HL-60/S4 treated with phorbol 12-myristate 13-acetate at 8.2 ng/mL for 4 days and 3 days (cell line): ENCODE results near the gene MAP3K5.

Source experiments
- in situ Hi-C: fragments of 300-500 bp; cut with MboI; formaldehyde crosslinking; loops from 2 replicates; pipeline ENCODE4 v1.15.0; 2022; ENCODE audit warnings: low sequenced_read_pairs

Gene MAP3K5

DNA sequence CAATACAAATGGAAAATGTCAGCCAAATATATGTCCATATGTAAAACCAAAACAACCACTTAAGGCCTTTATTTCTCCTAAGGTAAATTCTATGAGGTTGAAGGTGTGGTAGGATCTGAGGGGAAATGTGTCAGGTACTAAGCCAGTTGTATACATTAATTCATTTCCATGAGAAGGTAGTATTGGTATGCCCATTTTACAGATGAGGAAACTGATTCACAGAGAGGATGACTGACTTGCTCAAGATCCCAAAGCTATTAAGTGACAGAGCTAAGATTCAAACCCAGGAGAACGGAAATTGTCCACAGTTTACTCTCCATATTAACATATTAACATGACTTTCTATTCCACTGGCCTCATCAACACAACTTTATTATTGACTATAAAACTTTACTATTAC, 177.9 kb downstream of the MAP3K5 start:
- in situ Hi-C loops, result no loop called here

GRCh38 chr6:136613477-136613876, 178.8 kb downstream of the MAP3K5 start:
- in situ Hi-C loops, result no loop called here

- in situ Hi-C loops, result no loop called here
Observed at GRCh38 chr6:136612666-136613389, 179.4 kb downstream of the MAP3K5 start.

- in situ Hi-C loops, result no loop called here
Observed at GRCh38 chr6:136611746-136612145, 180.5 kb downstream of the MAP3K5 start.

- in situ Hi-C loops, result no loop called here
Observed at GRCh38 chr6:136611133-136611532, 181.1 kb downstream of the MAP3K5 start.

DNA sequence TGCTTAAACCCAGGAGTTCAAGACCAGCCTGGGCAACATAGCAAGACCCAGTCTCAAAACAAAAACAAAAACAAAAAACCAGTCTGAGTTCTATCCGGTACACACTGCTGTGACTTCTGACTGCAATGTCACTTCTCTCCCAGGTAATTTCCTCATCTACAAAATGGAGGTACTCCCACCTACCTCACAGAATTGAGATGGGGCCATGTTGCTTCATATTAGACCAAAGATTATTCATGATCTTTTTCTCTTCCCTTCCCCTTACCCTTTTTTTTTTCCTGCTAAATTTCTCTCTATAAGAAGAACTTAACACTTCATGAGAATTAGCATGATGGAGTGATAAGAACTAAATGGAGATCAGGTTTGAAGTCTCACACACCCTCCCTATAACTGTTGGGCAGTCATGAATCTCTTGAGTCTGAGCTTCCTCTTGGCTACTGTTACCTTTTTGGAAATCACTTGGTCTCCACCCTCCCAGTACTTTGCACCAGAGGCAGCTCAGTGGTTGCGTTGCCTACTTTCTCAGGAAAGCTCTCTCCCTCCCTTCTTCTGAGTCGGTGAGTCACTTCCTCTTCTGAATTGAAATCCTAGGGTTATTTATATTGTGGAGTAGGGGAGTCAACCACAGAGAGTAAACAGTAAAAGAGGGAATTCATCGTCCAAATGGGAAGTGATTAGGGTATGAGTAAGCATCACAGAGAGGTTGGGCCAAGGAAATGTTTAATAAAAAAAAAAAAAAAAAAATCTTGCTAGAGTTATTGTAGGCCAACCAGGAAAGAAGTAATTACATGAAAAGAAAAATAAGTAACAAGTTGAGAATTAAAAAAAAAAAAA, 182.2 kb downstream of the MAP3K5 start:
- in situ Hi-C loops, result no loop called here

- in situ Hi-C loops, result no loop called here
Observed at GRCh38 chr6:136608991-136609390, 183.3 kb downstream of the MAP3K5 start.

DNA sequence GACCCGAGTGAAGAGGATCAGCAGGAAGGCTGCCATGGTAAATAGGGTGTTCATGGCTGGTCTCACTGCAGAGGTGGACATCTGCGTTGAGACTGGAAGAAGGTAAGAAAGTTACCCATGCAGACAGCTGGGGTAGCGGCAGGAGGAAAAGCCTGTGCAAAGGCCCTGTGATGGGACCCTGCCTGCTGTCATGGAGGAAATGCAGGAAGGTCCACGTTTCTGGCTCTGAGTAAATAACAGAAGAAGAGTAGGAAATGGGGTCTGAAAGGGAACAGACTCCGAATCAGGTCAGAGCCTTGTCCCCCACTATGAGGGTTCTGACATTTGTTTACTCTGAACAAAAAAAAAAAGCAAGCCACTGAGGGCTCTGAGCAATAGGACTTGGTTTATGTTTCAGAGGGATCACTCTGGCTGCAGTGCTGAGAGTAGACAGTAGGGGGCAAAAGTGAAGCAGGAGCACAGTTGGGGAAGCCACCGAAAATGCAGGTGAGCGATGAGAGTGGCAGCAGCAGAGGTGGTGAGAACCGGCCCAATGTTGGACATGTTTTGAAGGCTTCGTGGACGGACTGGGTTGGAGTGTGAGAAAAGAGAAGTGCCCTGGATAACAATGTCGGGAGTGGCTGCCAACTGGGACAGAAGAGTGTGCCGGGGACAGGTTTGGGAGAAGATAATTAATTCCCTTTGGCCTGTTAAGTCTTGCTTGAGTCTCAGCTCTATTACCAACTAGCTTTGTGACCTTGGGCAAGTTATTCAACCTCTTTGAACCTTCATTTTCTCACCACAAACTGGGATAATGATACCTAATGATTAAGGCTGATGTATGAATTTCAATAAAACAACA, 184.1 kb downstream of the MAP3K5 start:
- in situ Hi-C loops, result no loop called here

- in situ Hi-C loops, result no loop called here
Observed at GRCh38 chr6:136607204-136607931, 184.9 kb downstream of the MAP3K5 start.

DNA sequence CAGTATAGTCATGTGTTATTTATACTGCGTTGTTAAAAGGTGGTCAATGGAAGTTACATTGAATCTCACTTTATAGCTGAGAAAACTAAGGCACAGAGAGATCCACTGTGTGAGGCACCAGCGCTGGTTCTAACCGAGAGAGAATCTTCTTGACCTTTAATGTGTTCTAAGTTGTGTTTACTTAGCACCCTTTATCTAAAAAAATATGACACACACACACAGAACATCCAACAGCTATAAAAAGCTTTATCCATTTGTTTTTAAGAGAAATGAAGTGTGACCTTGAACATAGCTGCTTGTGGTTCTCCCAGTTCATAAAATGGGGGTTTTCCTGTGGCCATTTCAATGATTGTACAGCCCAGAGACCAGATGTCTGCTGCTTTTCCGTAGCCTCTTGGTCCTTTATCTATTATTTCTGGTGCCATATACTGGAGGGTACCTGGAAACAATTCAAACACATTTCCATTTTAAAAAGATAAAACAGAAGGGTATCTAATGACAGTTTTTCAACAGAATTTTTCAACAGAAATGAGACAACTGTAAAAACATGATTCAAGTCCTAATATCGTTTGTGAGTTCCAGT, 187.3 kb downstream of the MAP3K5 start:
- in situ Hi-C loops, result no loop called here

DNA sequence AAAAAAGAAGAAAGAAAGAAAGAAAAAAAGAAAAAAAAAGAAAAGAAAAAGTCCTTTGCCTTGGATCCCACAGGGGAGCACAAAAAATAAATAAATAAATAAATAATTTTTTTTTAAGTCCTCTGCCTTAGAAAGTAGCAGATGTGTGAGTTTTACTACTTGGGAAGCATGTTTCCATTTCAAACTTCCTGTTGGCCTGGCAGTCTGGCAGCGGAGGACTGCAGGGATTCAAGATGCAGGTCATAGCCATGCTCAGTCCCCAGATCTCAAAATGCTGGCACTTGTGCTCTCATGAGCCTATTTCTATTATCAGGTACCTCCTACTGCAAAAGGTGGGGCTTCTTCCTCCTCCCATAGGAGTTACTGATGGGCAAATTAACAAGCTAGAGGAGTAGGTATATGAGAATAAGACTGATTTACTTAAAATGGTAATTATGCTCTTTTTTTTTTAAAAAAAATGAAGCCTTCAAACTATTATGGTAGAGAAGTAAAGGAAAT, 187.9 kb downstream of the MAP3K5 start:
- in situ Hi-C loops, result no loop called here

- in situ Hi-C loops, result no loop called here
Observed at GRCh38 chr6:136600818-136601217, 191.5 kb downstream of the MAP3K5 start.

GRCh38 chr6:136599329-136600011, 192.8 kb downstream of the MAP3K5 start:
- in situ Hi-C loops, result no loop called here

DNA sequence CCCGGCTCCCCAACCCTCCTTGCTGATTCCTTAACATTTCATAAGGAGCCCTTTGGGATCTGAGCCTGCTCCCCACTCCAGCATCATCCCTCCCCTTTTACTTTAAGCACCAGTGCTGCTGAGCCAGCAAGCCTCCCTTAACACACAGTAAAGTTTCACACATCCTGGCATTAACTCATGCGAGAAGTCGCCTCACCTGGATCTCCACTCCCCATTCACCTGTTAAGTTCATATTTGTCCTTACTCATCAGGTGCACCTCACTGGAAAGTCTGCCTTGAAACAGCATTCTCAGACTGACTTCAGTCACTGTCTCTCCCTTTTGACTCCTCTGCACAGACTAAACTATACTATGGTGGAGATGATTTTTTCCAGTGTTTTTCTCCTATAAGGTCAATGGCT, 194.2 kb downstream of the MAP3K5 start:
- in situ Hi-C loops, result no loop called here

DNA sequence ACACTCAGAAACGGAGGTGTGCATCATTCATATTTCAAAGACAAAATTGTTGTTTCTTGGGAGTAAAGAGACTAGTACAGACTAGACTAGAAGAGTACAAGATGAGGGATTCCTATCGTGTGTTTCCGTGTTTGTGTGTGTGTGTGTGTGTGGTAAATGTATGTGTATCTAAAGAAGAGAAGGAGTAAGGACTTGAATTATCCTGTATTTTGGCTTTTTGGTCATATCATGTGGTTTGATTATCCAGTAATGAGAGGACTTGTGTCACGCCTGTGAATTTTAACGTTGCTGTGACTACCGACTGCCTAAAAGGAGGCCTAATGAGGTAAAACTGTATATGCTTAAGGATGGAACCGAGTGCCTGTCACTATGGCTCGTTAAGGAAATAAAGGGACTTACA, 197.6 kb downstream of the MAP3K5 start:
- in situ Hi-C loops, result no loop called here

DNA sequence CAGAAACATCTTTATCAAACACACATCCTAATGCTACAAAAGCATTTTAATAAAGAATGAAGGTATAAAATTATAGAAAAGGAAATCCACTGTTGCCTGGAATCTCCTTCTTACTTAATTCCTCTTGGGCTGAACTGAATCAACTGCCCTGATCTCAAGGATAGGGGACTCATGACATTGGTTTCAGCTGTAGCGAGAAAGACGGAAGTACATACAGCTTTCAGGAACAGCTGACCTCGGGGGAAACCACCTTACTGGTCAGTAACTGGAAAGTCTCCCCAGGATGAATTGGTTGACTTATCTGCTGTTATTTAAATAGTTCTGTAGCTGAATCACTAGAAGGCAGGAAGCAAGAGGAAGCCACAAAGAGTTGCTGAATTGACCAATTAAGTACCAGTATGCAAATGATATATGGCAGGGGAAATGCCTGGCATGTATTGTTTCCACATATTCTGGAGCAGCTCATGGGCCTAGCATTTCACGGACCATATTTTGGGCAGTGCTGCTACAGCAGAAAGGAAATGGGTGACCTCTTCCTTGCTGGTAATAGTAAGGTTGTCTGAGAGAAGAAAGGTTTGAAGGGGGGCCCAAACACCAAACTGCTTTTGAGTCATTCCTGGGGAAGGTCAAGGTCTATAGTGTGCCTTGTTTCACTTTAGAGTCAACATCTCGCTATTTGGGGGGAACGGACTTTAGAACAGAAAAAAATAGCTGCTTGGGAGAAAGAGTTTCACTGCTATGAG, 198.4 kb downstream of the MAP3K5 start:
- in situ Hi-C loops, result no loop called here

- in situ Hi-C loops, result no loop called here
Observed at GRCh38 chr6:136592930-136593673, 199.2 kb downstream of the MAP3K5 start.

DNA sequence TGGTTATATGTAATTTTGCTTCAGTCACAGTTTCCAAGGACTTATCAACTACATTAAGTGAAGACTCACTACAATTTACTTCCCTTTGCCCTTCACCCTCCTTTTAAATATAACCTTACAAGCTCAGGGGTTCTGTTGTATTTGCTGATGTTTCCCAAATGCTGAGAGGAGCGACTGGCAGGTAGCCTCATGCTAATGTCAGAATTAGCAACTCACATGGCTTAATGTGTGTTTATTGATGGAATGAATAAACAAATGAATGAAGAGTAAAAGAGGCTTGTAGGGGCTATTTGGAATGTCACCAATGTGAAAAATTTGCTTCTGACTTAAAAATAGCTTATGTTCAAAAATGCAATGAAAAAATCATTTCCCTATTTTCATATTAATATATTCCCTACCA, 200.7 kb downstream of the MAP3K5 start:
- in situ Hi-C loops, result no loop called here
